HL-60 (cell line): ENCODE measurements around the gene PKP1.

Experiments used
- GABPA ChIP-seq: IDR thresholded peaks from 2 replicates; pipeline ENCODE4 v1.6.1; 2012; ENCODE audit warnings: low read depth
- POLR2AphosphoS5 ChIP-seq: IDR thresholded peaks from 2 replicates; pipeline ENCODE4 v1.6.1; 2012; ENCODE audit warnings: low read depth
- TF ChIP-seq, protein P1 (sequence below): IDR thresholded peaks from 2 replicates; pipeline ENCODE4 v1.6.1; 2012; ENCODE audit warnings: low read depth; ENCODE audit not compliant: insufficient replicate concordance
- TF ChIP-seq, protein P2 (sequence below): IDR thresholded peaks from one replicate; pipeline ENCODE4 v1.5.1; 2011; ENCODE audit warnings: low read length, control low read depth, inconsistent platforms; ENCODE audit not compliant: insufficient read depth

DNA sequence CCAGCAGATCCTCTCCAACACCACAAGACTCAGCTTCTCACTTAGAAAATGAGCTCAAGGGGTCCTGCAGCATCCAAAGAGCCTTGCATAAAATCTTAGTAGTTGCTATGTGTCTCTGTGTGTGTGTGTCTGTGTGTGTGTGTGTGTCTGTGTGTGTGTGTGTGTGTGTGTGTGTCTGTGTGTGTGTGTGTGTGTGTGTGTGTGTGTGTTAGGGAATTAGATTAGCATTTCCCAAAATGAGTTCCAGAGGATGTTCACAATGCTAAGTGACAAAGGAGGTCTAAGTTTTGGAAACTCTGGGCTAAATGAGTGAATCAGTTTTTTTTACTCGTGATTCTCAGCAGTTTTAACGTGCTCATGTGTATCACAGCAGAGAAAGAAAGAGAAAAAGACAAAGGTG lies 63.7 kb downstream of the PKP1 start:
- TF ChIP-seq, protein P1, sequence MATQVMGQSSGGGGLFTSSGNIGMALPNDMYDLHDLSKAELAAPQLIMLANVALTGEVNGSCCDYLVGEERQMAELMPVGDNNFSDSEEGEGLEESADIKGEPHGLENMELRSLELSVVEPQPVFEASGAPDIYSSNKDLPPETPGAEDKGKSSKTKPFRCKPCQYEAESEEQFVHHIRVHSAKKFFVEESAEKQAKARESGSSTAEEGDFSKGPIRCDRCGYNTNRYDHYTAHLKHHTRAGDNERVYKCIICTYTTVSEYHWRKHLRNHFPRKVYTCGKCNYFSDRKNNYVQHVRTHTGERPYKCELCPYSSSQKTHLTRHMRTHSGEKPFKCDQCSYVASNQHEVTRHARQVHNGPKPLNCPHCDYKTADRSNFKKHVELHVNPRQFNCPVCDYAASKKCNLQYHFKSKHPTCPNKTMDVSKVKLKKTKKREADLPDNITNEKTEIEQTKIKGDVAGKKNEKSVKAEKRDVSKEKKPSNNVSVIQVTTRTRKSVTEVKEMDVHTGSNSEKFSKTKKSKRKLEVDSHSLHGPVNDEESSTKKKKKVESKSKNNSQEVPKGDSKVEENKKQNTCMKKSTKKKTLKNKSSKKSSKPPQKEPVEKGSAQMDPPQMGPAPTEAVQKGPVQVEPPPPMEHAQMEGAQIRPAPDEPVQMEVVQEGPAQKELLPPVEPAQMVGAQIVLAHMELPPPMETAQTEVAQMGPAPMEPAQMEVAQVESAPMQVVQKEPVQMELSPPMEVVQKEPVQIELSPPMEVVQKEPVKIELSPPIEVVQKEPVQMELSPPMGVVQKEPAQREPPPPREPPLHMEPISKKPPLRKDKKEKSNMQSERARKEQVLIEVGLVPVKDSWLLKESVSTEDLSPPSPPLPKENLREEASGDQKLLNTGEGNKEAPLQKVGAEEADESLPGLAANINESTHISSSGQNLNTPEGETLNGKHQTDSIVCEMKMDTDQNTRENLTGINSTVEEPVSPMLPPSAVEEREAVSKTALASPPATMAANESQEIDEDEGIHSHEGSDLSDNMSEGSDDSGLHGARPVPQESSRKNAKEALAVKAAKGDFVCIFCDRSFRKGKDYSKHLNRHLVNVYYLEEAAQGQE = no peak
- TF ChIP-seq, protein P2, sequence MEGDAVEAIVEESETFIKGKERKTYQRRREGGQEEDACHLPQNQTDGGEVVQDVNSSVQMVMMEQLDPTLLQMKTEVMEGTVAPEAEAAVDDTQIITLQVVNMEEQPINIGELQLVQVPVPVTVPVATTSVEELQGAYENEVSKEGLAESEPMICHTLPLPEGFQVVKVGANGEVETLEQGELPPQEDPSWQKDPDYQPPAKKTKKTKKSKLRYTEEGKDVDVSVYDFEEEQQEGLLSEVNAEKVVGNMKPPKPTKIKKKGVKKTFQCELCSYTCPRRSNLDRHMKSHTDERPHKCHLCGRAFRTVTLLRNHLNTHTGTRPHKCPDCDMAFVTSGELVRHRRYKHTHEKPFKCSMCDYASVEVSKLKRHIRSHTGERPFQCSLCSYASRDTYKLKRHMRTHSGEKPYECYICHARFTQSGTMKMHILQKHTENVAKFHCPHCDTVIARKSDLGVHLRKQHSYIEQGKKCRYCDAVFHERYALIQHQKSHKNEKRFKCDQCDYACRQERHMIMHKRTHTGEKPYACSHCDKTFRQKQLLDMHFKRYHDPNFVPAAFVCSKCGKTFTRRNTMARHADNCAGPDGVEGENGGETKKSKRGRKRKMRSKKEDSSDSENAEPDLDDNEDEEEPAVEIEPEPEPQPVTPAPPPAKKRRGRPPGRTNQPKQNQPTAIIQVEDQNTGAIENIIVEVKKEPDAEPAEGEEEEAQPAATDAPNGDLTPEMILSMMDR = no peak
- TF ChIP-seq POLR2AphosphoS5 (no peak), GABPA (no peak)
